ENCODE data around the gene GRB10. TPM values are rescaled to one million over a fixed set of nuclear protein-coding genes. Genes with fewer than 3 reads are reported as not detected.
A peak's percentile ranks its signal among the peaks of the same experiment; 100 is the strongest.

Gene GRB10
- total RNA-seq, 4 donors from 2014 or later = 28.5 to 58.0 (median 53.0) TPM

- H3K4me3 ChIP-seq = no peak overlapping the region
- 85 to 88% methylated on average over 6 to 8 of the region's 9 CpGs for WGBS, 2 donors (ENCODE audit: low coverage in 1 of 2)
- H3K36me3 ChIP-seq = peaks cover 0 to 12% of the 10 kb centered on the region in 2 donors
- no peaks in the 10 kb centered on the region for H3K9me3 ChIP-seq
- H3K4me1 ChIP-seq = no peaks in the 10 kb centered on the region
- H3K27ac ChIP-seq = no peak overlapping the region
- no peak for ATAC-seq
- TF ChIP-seq POLR2AphosphoS5 (IDR thresholded peaks at IDR 0.05) (no peak), POLR2A (IDR thresholded peaks at IDR 0.05) (no peak), CTCF (IDR thresholded peaks at IDR 0.05) (no peak), EP300 (IDR thresholded peaks at IDR 0.05) (no peak)
- H3K27me3 ChIP-seq = no peaks in the 10 kb centered on the region
Observed at GRCh38 chr7:50646069-50646468, 136.6 kb downstream of the GRB10 start.

- no peak overlapping the region for H3K4me3 ChIP-seq
- peaks cover 0 to 10% of the 10 kb centered on the region in 2 donors for H3K36me3 ChIP-seq
- no peaks in the 10 kb centered on the region for H3K27me3 ChIP-seq
- H3K27ac ChIP-seq = no peak overlapping the region
- ATAC-seq = no peak
- H3K4me1 ChIP-seq = no peaks in the 10 kb centered on the region
- no peaks in the 10 kb centered on the region for H3K9me3 ChIP-seq
- no peak for TF ChIP-seq POLR2AphosphoS5 (IDR thresholded peaks at IDR 0.05)
- TF ChIP-seq EP300 (IDR thresholded peaks at IDR 0.05) = no peak
- TF ChIP-seq CTCF (IDR thresholded peaks at IDR 0.05) = no peak
- no peak for TF ChIP-seq POLR2A (IDR thresholded peaks at IDR 0.05)
Observed at GRCh38 chr7:50645186-50645585, 137.5 kb downstream of the GRB10 start.

GRCh38 chr7:50644586-50644985, 138.1 kb downstream of the GRB10 start:
- peaks cover 0 to 4% of the 10 kb centered on the region in 2 donors for H3K36me3 ChIP-seq
- no peak for ATAC-seq
- H3K27ac ChIP-seq = no peak overlapping the region
- TF ChIP-seq EP300 (IDR thresholded peaks at IDR 0.05) (no peak), POLR2A (IDR thresholded peaks at IDR 0.05) (no peak), POLR2AphosphoS5 (IDR thresholded peaks at IDR 0.05) (no peak), CTCF (IDR thresholded peaks at IDR 0.05) (no peak)
- H3K4me1 ChIP-seq = no peaks in the 10 kb centered on the region
- H3K4me3 ChIP-seq = no peak overlapping the region
- no peaks in the 10 kb centered on the region for H3K27me3 ChIP-seq
- 86% methylated on average over 2 to 3 of the region's 5 CpGs for WGBS, 2 donors (ENCODE audit: low coverage in 1 of 2)
- no peaks in the 10 kb centered on the region for H3K9me3 ChIP-seq

GRCh38 chr7:50644114-50644513, 138.6 kb downstream of the GRB10 start:
- Histone ChIP-seq H3K27ac (no peak overlapping the region), H3K4me1 (no peaks in the 10 kb centered on the region), H3K9me3 (no peaks in the 10 kb centered on the region), H3K36me3 (no peaks in the 10 kb centered on the region), H3K27me3 (no peaks in the 10 kb centered on the region), H3K4me3 (no peak overlapping the region)
- no peak for ATAC-seq
- WGBS, 2 donors (ENCODE audit: low coverage in 1 of 2) = 78% methylated on average over 1 to 2 of the region's 6 CpGs
- TF ChIP-seq POLR2AphosphoS5 (IDR thresholded peaks at IDR 0.05) (no peak), EP300 (IDR thresholded peaks at IDR 0.05) (no peak), CTCF (IDR thresholded peaks at IDR 0.05) (no peak), POLR2A (IDR thresholded peaks at IDR 0.05) (no peak)

- no peaks in the 10 kb centered on the region for H3K9me3 ChIP-seq
- no peaks in the 10 kb centered on the region for H3K4me1 ChIP-seq
- no peaks in the 10 kb centered on the region for H3K27me3 ChIP-seq
- no peaks in the 10 kb centered on the region for H3K36me3 ChIP-seq
- H3K4me3 ChIP-seq = no peak overlapping the region
- 89 to 91% methylated on average over 3 to 10 of the region's 18 CpGs for WGBS, 2 donors (ENCODE audit: low coverage in 1 of 2)
- TF ChIP-seq POLR2AphosphoS5 (IDR thresholded peaks at IDR 0.05) (no peak), CTCF (IDR thresholded peaks at IDR 0.05) (peak in 1 of 4 experiments; percentile 28), EP300 (IDR thresholded peaks at IDR 0.05) (no peak)
- H3K27ac ChIP-seq = no peak overlapping the region
- ATAC-seq = no peak
Observed at GRCh38 chr7:50641442-50642405, 141.0 kb downstream of the GRB10 start.

Data from gastroesophageal sphincter (tissue), 4 donors.